IPS-11a (cell line): ENCODE data around the gene DDX31.
"Not testable (repeated sequence)": the region's sequence is repeated elsewhere in the genome, so short reads cannot be mapped to it uniquely, and the experiment has no call there.

Experiments
- H3K4me3 ChIP-seq: one replicate; pipeline ENCODE4 v1.5.1; 2013; ENCODE audit warnings: low read depth, low read length, control low read depth

The DDX31 gene

DNA sequence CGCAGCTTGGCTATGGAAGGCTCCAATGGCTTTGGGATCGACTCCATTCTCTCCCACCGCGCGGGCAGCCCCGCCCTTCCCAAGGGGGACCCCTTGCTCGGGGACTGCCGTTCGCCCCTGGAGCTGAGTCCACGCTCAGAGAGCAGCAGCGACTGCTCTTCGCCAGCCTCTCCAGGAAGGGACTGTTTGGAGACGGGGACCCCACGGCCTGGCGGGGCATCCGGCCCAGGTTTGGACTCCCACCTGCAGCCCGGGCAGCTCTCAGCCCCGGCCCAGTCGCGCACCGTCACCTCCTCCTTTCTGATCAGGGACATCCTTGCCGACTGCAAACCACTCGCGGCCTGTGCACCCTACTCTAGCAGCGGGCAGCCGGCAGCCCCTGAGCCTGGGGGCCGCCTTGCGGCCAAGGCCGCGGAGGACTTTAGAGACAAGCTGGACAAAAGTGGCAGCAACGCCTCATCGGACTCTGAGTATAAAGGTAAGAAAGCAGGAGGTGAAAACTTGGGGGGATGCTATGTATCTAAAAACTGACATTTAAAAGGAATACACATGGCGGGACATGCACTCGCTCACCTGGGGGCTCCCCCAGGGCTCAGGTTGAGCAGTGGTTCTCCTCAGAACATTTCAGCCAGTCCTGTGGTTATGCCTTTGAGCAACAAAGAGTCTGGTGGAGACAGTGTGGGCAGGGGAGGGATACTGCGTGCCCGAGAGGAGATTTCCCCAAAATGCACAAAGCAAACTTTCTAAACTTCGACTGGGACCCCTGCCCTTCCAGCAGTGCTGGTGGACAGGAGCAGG, 86.8 kb downstream of the DDX31 start:
- no peak overlapping the region for H3K4me3 ChIP-seq

DNA sequence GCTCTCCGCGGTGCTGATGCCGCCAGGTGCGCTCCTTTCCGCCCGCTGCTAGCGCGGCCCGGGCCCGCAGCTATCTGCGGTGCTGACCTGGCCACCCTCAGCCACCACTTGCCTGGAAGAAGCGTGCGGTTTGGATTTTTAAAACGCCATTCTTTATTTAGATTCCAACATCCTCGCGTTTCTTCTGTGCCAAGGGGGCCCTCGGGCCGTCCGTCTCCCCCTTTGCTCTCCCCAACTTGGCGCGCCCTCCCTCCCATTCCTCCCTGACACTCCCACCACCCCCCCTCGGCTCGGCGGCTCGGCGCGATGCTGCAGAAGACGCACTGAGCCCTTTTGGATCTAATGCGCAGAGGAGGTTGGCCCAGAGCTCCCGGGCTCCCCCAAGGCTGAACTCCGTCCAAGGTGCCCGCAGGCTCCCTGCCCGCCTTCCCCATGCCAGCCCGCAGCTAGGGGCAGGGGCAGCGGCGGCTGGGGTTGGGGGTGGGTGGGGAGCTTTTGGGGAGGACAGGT, 87.5 kb downstream of the DDX31 start, which contains the start of gene BARHL1:
Gene BARHL1, plus strand, starts transcription at position 331 of the 510 bp plus-strand sequence. CDS start 192 bp downstream, outside the sequence.
- H3K4me3 ChIP-seq = no peak within 1 kb of the TSS

DNA sequence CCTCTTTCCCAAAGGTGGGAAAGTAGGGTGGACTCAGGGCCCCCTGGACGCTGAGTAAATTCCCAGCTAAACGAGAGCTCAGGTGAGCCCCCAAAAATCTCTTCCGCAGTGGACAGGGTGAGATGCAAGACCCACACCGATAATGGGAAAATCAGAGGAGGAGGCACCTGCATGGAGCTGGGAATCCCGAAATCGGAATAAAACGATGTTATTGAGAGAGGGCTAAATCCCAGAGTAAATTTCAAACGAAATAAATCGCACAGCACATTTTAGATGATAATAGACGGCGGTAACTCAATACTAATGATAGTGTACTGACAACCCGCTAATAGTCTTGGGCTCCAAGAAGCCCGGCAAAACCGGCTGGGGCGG, 90.4 kb downstream of the DDX31 start:
- H3K4me3 ChIP-seq = no peak overlapping the region

DNA sequence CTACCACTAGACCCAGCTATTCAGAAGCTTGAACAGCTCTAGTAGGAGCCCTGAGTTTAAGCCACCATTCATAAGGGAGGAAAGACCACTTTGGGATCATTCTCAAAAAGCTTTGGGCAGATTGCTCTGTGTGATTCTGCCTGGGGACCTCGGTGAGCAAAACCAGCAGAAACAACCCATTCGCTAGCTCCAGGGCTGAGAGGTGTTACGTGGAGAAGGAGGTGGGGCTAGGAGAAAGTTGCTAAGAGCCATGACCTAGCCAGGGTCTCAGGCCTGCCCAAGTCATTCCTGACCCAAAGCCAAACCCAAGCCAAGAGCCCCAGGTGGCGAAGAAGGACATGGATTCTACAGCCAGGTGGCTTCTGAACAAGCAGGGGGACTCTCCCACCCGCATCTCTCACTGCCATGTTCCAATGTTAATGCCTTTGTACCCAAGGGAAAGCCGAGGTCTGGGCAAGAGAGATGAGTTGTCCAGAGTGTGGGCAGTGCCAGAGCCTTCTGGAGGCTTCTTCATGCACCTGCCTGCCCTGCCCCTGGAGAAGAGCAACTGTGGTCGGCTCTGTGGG, 91.3 kb downstream of the DDX31 start:
- H3K4me3 ChIP-seq = no peak overlapping the region

DNA sequence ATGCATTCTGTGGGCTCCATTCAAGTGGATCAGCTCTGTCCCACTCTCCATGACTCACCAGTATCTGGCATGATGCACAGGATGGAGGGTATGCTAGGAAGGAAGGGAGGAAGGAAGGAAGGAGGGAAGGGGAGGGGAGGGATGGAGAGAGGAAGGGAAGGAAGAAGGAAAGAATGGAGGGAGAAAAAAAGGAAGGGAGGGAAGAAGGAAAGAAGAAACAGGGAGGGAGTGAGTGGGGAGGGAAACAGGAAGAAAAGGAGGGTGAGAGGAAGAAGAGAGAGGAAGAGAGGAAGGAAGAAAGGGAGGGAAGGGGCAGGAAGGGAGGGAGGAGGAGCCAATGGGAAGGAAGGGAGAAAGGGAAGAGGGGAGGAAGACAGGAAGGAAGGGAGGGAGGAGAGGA, 92.7 kb downstream of the DDX31 start:
- H3K4me3 ChIP-seq = no peak overlapping the region

DNA sequence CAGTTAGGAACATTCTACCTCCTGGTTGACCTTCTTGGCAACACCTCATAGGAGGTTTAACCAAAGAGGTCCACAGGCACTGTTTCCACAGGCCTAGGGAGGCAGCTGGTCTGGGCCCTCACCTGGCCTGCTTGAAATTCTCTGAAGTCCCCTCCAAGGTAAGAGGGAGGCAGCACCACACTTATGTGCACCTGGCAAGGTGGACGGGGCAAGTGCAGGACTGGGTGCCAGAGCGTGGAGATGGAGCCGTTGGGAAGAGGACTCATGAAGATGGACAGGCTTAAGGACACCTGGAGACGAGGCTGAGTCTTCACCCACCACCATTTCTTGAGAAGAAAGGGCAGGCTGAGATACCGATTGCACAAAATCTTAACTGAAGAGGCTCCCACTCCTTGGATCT, 94.0 kb downstream of the DDX31 start:
- H3K4me3 ChIP-seq = no peak overlapping the region

DNA sequence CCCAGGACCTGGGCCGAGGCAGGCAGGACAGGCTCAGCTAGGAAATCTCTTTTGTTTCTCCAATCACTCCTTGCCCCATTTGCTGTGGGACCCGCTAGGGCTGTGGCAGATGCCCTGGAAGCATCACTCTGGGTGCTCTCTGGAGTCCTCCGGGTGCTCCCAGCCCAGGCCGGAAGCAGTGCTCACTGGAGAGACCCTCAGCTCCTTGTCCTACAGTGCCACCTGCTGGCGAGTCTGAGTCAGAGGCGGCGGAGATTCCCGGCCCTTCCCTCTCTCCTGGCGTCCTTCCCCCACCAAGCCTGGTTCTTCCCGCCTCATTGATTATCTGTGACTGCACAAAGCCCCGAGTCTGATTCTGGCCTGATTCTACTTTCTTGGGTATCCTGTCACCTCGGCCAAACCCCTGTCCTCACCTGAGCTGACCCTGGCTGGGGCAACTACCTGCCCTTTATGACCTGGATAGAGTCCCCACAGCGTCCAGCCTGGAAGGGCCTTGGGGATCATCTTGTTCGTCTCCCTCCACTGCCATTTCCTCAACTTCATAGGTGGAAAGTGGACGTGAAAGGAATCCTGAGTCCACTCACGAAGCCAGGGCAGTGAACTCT, 94.7 kb downstream of the DDX31 start:
- H3K4me3 ChIP-seq = no peak overlapping the region

DNA sequence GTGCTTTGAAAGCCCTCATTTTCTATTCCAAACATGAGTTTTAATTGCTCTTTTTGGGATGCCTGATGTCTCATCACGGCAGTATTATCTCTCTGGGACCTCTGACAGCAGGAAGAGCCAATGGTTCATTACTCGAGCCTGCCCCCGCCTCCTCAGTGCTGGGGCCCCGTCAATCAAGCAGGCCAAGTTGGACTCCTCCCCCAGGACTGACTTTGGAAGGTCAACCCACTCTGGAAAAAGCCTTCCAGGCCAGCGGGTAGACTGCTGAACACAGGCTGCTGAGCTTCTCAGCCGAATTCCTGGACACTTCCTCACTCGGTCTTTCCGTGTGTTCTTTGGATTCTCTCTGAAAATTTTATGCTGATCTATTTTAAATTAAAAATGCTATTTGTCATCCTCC, 96.9 kb downstream of the DDX31 start:
- H3K4me3 ChIP-seq = no peak overlapping the region

DNA sequence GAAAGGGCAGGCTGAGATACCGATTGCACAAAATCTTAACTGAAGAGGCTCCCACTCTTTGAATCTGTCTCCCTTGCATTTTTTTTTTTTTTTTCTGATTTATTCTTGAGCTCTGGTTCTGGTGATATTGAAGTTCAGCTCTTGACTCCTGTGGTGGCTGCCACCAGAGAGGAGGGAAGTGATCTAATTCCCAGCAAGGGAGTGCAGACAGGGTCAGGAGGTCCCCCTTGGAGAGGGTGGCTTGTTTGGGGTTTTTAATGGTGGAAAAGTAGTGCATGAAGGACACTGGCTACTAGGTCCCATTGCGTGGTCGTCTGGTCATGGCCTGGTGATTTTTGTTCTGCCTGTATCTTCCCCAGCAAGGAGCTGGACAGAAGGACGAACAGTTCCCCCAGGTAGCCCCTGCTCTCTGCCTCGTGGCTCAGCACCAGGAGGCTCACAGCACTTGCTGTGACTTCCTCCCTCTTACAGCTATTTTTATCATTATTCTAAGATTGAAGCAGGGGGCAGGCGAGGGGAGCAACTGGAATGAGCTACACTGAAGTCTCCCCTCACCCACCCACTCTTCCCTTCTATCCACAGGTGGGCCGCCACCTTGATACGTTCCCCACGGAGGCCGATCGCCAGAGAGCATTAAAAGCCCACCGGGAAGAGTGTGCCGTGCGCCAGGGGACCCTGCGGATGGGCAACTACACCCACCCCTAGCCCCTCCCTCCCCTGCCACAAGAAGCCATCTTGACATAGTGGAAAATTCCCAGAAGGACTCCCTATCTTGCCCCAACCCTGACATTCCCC, 97.8 kb downstream of the DDX31 start:
- no peak overlapping the region for H3K4me3 ChIP-seq

DNA sequence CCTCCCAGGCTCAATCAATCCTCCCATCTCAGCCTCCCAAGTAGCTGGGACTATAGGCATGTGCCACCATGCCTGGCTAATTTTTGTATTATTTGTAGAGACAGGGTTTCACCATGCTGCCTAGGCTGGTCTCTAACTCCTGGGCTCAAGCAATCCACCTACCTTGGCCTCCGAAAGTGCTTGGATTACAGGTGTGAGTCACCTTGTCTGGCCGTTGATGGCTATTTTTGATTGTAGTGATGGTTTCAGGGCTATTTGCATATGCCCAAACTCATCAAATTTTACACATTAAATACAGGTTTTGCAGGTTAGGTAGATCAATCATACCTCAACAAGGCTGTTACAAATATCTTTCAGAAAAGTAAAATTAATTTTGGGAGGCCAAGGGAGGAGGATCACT, 101.0 kb downstream of the DDX31 start:
- not testable (repeated sequence) for H3K4me3 ChIP-seq

DNA sequence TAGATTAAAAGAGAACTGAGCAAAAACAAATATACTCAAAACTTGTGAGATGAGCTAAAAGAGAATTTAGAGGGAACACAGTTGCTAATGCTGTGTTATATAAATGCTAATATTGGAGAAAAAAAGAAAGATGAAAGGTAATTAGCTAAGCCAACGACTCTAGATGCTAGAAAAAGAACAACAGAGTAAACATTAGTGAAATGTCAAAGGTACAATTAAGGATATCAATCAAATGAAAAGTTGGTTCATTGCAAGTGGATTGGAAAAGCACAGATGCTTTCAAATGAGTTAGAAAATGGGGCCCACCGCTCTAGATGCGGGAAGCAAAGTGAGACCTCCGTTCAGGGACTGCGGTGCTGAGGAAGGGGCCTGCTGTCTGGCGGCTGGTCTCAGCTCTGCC, 105.3 kb downstream of the DDX31 start:
- H3K4me3 ChIP-seq = no peak overlapping the region

DNA sequence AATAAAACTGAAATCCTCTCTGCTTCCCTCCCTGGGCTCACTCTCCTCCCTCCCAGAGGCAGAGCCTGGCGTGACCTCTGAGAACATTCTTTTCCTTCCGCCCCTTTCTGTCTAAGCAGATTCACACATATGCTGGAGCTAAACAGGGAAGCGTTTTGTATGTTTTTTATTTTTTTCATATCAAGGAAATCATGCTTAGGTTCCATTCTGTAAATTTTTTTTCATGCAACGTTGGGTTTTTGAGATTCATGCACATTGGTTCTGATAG, 107.5 kb downstream of the DDX31 start:
- H3K4me3 ChIP-seq = no peak overlapping the region

DNA sequence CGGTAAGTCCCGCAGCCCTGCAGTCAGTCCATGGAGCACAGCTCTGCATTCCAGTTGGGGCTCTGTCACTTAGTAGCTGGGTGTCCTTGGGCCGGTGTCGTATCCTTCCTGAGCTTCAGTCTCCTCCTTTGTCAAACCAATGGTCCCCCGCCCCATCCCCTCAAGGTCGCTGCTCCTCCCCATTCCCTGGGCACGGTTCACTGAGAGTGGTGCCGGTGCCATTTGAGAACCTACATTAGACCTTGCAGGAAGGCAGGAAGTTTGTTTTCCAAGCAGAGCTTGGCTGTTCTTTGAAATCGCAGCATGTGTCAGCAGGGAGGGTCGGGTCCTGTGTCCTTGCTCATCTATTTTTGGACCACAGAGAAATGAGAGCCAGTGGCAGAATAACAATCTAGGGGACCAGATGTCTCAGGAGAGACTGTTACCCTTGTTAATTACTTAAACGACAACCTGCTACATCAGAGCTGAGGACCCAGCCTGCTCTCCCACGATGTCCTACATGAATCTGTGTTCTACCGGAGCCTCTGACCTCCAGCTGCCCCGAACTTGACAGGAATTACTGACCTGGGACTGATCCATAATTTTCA, 109.1 kb downstream of the DDX31 start:
- no peak overlapping the region for H3K4me3 ChIP-seq

DNA sequence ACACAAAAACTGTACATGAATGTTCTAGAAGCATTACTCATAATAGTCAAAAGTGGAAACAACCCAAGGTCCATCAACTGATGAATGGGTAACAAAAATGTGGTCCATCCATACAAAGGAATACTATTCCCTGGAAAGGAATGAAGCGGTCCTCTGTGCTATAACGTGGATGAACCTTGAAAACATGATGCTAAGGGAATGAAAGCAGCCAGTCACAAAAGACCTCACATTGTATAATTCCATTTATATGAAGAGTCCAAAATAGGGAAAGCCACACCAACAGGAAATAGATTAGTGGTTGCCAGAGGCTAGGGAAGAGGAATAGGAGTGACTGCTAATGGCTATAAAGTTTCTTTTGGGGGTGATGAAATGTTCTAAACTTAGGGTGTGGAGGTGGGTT, 110.1 kb downstream of the DDX31 start:
- H3K4me3 ChIP-seq = no peak overlapping the region

DNA sequence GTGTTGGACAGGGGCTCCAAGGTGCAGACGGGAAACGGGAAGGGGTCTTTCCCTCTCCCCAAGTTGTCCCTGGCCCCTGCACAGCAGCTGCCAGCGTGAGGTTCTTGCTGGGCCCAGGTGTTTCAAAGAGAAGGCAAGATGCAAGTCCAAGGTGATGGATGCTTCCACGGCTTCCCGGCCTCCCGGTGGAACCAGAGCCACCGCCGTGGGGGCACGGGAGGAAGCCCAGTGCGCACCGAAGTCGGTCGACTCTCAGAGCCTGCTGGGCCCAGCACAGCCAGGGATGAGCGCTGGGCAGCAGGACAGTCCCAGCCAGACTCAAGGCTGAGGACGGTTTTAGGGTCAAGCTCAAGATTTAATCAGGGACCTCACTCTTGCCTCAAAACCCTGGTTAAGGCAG, 112.6 kb downstream of the DDX31 start:
- H3K4me3 ChIP-seq = no peak overlapping the region

DNA sequence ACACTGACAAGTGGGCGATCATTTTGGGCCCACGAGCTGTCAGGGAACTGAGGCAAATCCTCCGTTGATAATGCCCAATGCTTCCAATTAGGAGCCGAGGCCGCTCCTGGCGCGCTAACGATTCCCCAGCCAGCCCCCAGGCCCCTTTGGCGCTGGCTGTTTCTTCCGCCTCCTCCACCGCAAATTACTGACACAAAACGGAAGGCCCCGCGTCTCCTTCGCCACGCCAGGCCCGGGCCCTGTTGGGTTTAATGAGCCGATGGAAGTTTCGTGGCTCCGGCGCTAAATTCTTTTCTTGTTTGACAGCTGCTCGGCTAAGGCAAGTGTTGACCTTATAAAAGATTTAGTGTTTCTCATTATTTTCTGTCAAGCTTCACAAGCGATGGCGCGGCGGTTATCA, 113.1 kb downstream of the DDX31 start:
- H3K4me3 ChIP-seq = no peak overlapping the region

DNA sequence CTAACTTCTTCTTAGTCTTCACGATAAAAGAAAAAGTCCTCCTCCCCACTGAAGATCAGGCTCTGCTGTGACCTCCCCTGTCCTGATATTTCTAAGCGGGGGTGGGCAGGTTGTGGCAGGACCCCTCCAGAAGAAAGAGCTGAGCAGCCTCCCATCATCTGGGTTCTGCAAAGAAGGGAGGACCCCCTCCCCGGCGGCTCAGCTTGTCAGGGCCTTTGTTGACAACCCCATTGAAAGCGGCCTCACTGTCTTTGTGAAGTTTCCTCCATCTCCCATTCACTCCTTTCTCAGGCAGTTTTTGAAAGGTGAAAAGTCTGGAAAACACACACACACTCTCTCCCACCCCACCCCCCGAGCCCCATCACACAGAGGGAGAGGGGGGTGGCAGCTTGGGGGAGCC, 113.5 kb downstream of the DDX31 start:
- no peak overlapping the region for H3K4me3 ChIP-seq

DNA sequence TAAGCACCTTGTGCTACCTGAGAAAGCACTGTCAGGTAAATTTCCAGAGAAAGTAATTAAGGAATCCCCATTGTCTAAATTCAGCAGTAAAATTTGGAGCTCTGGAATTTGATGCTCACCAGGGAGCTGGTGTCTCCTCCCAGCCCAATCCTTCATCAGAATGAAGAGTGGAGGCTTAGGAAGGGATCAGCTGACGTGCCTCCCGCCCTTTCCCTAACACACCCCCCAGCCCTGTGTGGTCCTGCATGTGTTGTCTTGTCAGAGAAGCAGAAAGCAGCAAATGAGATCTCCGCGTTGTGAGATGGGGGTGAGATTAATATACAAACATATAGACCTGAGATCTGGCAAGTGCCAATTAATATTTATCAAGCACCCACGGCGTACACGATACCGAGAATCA, 114.3 kb downstream of the DDX31 start:
- no peak overlapping the region for H3K4me3 ChIP-seq

DNA sequence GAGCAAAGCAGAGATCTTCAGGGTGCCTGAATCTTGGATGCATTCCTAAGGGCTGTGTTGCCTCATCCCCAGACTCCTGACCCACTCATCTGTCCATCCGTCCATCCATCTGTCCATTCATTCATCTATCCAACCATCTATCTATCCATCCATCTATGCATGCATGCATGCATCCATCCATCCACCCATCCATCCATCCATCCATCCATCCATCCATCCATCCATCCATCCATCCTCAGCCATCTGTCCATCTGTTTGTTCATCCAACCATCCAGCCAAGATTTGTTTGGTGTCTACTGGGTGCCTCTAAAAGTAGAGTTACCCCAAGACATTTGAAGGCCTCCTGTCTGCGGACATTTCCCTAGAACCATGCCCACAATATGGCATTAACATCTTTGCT, 115.0 kb downstream of the DDX31 start:
- no peak overlapping the region for H3K4me3 ChIP-seq

DNA sequence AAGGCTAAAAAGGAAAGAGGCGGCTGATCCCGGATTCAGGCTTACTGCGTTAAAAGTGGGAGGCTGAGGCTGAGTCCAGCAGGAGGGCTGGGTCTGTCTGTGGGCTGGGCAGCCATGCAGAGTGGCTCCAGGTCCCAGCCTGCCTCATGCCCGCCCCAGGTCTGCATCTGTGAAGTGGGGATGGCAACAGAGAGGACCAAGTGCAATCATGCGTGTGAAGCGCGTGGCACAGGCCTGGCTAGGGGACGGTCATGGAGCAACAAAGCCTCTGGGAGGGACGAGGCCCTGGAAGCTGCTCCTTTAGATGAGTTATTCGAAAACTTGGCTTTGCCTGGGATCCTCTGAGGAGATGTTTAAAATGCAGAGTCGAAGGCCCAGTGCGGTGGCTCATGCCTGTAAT, 117.7 kb downstream of the DDX31 start:
- H3K4me3 ChIP-seq = no peak overlapping the region

DNA sequence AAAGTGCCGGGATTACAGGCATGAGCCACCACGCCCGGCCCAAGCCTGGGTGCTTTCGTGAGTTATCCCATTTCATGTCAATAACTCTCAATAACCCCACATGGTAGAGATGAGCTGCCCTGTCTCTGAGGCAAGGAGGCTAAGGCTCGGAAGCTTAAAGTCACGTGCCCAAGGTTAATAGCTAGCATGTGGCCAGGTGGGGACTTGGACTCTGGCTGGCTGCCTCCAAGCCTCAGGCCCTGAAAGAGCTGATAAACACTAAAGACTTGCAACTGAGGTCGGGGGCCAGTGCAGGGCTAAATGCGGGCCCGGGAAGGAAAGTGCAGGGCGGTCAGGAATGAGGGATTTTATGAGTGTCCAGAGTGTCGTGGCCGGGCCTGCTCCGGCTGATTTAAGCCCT, 118.2 kb downstream of the DDX31 start:
- no peak overlapping the region for H3K4me3 ChIP-seq
